Hematopoietic multipotent progenitor cell treated with erythropoietin and hydrocortisone succinate and interleukin-3 and kit ligand, for 4 days (in vitro differentiated cells): ENCODE measurements around the gene PRKCH.

Experiments
- DNase-seq: peaks from one replicate; pipeline ENCODE4 v3.0.0-alpha.2; 2015

PRKCH gene

DNA sequence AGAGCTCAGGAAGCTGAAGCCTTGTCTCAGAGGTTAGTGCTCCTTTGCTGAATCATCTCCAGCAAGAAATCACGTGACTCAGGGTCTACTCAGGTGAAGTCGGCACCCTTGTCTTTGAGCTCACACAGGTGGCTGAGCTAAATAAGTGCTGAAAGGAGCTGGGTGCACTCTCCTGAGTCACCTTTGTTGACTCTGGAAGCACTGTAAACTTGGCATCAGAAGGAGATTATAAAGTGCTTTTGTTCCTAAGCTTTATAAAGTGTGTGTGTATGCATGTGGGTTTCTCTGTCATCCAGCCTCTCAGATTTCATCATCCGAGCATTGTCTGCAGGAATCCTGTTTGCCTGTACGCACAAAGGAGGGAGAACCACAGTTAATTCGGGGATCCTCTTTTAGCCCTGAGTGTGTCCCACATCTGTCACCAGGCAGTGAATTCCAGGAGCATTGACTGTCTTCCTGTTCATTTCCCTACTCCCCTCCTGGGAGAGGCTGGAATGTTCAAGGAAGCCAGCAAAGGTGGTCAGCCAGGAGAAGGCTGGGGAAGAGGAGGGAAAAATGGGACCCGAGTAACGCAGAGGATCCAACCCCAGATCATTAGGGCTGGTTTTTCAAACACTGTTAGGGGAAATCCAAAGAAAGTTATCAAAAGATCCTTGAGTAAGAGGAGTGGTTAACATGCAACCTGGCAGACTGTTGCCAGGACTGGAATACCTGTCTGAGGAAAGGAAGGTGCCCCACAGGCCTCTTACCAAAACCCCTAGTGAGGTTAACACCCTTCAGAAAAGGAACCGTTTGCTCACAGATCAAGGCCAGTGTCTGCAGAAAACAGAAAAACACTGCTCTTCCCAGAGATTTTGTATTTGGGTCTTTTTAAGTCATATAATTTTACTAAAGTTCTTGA lies 216.4 kb downstream of the PRKCH start:
- DNase-seq: no peak

DNA sequence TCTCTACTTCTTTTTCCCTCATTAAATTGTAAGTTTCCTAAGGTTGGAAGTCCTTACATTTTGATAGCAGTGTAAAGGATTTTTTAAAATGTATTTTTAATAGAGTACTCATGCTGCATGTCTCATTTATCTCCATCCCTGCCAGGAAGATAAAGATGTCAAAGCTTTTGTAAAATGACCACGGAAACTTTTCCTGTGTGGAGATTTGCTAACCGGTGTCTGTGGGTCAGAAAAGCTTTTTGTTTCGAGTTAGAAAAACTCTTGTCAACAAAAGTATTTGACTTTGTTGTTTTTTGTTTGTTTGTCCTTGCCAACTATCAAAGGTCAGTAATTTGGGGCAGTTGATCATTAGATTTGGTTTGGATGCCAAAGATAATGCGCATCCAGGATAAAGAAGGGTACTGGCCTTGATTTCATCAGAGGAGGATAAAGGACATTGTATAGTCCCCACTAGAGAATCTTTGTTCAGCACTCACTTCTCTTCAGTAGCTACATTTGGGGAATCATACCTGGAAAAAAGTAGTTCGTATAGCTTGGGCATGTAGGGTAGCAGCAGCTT lies 217.2 kb downstream of the PRKCH start:
- no peak for DNase-seq

DNA sequence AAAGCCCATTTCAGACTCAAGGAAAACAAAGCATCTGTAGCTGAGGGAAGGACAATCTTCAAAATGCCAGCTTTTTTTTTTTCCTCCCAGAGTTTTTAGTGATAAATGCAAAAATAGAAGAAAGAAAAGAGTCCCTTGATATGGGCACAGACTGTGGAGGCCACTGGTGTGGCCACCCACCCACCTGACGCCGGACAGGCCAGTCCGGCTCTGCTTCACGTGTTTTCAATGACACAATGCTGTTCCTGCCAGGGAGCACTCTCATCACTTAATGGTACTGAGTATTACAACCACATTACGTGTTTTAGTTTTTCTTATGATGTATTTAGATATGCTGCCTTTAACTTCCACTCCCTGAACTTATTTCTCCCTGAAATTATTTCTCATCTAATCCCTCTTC lies 218.3 kb downstream of the PRKCH start:
- DNase-seq: no peak

DNA sequence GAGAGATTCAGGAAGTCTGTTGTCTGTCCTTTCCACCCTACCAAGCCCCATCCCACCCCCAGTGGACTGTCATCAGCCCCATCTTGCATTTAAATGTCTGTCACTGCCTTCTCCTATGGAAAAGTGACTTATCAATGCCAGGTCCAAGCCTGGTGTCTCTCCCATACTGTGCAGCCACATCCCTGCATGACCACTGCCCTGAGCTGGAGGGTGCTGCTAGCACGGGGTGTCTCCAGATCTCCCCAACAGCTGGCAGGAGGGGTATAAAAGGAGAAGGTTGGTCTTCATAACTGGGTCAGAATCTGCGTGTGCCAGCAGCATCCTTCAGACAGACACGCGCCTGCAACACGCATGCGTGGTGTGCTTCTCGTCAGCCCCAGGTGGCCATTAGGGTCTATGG lies 219.6 kb downstream of the PRKCH start:
- DNase-seq: no peak

DNA sequence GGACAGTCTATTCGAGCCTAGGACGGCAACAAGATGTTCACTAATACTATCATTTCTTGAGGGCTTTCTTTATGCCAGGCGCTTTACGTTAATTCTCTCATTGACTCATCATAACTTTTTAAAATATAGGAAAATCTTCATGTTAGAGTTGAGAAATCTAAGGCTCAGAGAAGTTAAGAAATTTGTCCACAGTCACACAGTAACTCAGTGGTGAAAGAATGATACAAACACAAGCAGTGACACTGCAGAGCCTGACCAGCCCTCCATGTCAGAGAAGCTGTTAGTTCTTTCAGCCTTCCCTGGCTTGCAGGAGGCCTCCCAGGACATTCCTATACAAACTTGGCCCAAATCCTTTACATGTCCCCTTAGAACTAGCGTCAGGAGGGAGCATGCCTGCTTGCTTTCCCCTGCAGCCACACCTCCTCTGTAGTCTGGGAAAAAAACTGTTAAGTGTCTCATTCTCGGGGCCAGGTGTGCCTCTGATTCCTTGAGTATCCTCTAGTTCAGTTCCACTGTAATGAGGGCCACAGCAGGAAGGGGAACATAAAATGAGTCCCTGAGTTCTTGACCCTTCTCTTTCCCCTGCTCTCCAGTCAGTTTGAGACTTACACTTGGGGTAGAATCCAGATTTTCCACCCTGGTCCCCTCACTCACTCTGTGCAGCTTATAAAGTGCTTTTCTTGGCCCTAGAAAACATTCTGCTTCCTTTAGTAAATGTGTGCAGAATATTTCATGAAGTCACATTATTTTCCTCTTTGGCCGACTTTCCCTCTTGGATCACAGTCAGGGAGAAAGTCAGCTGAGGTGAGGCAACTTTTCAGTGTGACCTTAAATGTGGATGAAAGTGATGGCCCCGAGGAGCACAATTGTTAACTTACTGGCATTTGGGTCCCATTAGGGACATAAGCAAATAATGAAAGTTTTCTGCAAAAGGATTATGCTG lies 221.7 kb downstream of the PRKCH start:
- no peak for DNase-seq

DNA sequence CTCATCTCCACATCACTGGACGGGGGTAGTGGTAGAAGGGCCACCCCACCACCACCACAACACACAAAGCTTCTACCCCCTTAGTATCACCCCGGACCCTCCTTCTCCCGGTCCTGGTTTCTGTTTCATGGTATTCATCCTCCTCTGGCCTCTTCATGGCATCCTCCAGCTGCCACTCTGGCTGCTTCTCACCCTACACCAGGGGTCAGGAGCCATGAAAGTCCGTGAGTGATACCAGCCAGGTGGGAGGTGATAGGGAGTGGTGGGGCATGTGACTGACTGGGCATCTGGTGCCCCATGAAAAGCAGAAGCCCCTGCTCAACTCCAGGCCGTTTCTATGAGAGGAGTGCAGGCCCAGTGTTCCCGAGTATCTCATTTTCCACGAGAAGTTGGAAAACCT lies 222.6 kb downstream of the PRKCH start:
- DNase-seq: no peak

DNA sequence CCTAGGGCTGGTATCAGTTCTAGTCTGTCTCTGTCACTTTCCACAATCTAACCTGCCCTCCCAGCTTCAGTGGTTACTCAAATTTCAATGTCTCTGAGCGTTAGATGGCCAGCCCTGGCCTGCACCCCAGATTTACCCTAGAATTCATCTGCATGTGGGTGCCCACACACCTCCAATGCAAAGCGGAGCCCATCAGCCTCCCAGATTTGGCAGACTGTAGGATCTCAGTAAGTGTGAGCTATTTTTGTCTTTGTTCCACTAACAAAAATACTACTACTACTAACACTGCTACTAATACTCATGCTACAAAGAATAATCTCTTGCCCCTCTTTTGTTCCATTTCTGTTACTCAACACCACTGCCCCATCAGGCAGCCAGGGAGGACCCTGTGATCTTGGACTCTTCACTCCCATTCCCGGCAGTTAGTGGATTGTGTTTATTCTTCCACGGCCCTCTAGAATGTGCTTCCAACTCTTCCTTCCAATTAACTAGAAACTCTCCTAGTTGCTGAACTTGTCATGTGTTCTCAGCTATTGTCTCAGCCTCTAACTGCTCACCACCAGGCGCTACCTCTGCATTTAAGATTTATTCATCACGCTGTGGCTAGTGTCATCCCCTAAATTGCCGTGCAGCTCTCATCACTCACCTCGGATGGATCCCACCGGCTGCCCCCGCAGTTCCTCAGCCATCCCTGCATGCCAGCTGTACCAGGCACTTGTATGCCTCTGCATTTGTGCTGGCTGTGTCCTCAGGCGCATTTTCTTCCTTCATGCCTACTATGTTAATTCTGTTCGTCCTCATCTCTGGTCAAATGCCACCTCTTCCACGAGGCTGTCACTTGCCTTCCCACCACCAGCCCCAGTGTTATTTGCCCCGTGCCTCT lies 223.3 kb downstream of the PRKCH start:
- DNase-seq: no peak

DNA sequence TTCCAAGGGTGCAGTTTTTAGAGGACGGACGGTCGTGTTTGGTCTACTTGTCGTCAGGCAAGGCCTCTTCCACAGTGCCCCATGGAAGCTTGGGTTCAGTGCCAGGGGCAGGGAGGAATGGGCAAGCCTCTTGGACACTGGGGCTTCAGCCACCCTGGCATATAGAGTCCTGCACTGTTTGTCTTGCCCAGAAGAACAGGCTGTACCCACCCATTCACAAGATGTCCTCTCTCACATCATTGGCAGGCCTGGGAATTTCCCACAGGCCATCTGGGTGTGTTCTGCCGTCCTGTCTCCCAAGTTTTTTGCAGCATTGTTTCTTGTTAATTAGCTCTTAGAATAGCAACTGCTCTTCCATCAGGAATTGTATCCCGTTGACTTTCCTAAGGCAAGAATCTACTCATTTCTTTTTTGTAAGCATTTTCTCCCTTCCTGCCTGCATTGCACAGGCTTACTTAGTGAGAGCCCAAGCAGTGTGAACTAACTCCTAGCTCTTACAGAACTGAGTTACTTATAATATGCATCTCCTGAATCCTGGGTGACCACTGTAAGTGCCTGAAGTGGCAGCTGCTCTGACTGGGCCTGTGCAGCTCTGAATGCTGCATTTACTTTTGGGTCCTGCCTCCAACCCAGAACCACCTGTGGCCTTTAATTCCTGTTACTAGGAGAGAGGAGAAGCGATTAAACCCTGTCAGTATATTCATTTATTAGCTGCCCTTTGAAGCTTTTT lies 224.5 kb downstream of the PRKCH start:
- DNase-seq: no peak

DNA sequence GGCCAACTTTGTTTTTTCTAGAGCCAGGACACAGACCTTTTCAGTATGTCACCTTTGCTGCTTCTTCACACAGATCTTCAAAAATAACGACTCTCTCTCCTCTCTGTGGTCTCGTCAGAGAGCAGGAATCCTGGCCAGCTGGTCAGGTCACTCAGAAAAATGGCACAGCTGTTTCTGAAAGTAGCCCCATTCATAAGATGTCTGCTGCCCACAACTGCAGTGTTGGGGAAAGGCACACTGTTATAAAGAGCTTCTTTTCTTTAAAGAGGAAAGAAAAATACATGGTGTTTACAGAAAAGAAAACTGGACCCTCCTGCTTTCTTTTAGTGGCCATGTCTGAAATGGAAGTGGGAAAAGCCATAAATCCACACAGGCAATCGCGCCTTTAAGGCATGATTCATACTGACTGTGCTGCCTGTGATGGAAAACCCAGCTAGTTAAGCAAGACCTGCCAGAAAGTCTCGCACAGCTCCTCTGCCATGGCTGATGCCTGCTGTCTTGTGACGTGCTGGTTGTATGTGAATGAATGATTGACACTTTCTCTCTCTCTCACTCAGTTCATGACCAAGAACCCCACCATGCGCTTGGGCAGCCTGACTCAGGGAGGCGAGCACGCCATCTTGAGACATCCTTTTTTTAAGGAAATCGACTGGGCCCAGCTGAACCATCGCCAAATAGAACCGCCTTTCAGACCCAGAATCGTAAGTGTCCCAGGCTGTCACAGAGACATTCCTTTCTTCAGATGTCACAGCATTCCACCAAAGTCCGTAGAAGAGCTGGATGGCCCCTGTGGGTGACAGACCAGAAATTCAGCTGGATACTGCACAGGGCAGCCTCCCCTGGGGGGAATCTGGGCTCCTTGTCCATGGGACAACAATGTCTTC lies 226.0 kb downstream of the PRKCH start:
- no peak for DNase-seq

DNA sequence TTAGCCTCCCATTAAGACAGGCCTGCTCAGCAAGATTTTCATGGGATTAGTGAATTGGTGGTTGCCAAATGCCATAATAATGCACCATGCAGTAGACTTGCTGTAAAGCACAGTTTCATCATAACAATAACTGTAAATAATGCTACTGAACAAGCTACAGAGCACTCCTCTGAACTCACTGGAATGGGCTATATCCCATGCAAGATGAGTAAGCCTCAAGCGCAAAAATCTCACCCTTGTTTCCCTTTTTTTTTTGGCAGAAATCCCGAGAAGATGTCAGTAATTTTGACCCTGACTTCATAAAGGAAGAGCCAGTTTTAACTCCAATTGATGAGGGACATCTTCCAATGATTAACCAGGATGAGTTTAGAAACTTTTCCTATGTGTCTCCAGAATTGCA lies 228.0 kb downstream of the PRKCH start:
- DNase-seq: no peak

DNA sequence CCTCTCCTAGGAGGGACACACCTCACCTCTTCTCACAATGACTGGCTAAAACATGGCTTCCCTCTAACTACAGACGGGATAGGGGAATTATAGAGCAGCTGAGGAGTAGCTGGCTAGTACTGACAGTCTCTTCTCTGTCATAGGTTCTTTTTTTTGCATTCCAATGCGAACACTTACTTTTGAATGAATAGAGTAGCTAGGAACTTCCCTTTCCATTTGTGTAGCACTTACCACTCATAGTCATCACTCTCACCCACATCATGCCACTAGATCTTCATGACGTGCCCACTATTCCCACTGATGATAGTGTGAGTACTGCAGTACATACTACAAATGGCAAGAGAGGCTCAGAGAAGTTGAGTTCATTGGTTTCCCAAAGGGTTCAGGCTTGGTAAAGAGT lies 230.0 kb downstream of the PRKCH start:
- DNase-seq: no peak

DNA sequence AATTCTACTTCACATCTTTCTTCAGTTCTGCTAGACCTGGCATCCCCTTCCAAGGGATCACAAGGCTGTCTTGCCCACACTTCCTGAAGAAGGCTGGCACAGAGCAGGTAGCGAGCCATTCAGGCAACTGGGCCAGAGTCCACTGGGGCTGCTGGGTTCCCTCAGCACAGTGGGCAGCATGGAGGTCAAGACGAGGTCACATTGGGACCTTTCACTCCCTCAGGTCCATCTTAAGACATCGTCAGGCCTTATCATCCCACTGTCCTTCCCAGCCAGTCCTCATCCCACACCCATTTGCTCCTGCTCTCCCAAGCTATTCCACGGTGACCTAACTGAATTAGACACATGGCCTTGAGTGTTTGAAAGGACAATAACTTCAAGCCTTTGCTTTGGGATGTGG lies 230.9 kb downstream of the PRKCH start:
- no peak for DNase-seq

DNA sequence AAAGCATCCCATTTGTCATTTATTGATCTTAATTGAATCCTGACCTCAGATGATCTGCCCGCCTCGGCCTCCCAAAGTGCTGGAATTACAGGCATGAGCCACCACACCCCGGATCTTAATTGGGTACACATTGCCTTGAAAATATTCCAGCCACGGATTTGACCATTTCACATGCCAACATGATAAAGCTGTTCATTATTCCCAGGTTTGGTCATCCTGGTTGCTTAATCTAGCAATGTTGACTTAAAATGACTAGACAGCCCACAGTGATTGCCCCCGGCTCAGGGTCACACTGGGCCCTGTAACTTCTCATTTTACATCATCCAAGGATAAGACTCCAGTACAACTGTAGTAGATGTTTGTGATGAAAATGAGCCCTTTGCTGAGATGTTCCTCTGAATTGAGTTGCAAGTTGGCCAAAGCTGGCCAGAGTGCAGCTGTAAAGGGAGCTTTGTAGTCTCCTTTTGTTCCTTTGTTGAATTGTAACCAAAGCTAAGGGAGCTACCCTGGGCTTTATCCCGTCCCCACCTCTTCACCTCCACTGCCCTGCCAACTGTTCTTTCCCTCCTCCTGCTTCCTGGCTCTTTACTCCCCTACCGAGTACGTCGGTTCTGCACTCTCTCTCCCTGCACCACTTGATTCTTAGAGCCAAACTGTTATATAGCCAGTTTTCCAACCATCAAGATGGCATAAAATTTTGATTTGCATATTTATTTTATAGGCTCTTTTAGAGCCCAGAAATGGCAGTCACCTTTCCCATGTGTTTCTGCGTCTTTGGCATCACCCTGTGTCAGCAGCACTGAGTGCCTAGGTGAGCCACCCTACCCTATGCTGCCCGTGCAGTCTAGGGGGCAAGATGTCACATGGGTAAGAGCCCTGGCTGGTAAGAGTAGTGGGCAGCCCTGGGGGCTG lies 232.6 kb downstream of the PRKCH start:
- DNase-seq: no peak

DNA sequence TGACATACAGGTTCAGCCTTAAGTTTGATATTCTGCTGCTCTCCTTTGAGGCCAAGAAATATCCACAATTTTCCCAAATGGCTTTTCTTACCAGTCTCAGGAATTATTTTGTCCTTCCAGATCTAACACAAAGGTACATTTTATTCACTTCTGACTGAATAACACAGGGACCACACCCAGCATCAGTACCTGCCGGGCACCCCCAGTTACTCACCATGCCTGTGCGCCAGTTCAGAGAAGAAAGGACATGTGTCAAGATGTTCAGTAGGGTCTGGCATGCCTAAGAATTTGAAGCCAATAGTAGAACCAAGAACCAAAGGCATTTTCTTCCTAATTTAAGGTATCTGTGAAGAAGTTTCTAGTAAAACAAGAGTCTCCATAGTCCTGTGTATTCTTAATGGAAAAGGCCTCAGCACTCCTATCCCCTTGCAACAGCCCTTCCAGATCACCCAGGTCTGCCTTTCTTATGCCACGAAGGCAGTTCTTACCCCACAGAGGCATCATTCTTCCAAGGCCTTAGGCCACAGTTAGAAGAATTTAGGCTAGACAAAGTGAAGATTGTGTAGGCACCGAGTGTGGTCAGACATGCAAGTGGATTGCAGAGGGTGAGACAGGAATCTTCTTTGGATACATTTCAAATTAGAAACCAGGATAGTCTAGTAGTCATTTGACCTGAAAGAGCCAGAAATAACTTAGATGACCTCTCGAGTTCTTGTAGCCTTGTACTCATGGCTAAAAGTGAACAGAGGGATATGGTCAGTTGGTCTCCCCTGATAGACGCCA lies 233.9 kb downstream of the PRKCH start:
- no peak for DNase-seq

DNA sequence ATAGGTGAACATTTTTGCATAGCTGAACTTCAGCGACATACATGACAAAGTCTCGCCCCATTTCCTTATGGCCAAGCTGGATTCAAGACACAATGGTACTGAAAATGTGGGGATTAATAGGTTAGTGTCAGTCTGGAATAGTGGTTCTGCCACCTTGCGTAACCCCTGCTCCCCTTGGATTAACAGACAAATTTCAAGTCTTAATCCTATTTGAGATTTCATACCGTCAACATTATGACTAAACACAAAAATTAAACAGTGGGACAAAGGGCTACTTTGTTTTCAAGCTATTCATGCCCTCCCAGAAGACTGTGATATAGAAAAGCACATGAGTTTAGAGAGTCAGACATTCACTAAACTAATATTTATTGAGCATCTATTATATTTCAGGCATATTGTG lies 235.1 kb downstream of the PRKCH start:
- DNase-seq: no peak

DNA sequence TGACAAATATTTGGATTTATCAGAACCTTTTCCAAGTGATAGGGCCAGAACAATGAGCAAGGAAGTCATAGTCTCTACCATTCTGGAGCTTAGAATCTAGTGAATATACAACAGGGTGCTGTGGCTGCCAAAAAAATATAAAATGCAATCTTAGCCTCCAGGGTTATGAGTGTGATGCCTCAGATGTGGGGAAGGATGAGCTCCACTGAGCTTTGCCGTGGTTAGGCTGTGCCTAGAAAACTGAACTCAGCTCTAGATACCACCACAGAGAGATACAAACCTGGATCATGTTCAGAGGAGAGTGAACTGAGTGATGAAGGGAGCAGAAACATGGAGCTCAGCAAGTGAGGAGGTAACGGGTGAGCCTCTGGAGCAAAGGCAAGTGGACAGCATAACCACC lies 235.9 kb downstream of the PRKCH start:
- no peak for DNase-seq

DNA sequence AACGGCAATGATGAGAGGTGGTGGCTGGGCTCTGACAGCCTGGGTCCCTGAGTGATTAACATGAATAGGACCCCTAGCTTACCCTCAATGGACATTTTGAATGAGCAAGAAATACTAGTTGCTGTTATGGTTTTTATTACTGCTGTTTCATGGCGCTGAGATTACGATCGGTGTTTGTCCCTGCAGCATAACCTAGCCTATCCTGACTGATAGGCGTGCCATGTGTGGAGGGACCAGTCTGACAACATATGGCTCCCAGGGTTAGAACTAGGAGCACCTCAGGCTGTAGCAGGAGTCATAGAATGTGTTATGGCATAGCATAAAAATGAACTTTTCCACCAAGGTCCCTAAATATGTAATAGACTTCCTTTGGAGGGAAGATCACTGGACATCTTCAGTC lies 236.5 kb downstream of the PRKCH start:
- no peak for DNase-seq

DNA sequence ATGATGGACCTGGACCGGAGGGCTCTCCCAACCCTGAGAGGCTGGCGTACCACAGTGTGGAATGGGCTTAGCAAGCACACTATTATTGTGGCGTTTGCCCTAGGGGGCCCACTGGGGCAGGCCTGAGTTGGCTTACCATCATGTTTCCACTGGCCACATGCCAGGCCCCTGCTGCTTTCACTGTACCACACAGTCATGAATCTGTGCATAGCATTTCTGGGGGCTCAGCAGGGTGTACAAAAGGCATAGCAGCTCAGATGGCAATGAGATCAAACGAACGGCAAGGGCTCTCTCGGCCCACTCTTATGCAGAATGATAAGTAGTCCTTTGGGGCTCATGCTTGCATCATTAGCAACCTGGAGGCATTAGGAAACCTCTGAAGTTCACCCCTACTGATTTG lies 236.9 kb downstream of the PRKCH start:
- DNase-seq: no peak
